Measurements from ENCODE around the gene HEMK1.

GRCh38 chr3:50564321-50564720, 5.0 kb upstream of the HEMK1 start:
- no peak for TF ChIP-seq CTCF (IDR thresholded peaks at IDR 0.05)
- no peak for TF ChIP-seq EZH2 (IDR thresholded peaks at IDR 0.05; ENCODE audit: borderline replicate concordance, insufficient read depth, low read depth, low read length, poor library complexity, severe bottlenecking)

Data from B cell (primary cell).